ENCODE results near the gene MAD2L1BP. TPM values are rescaled to one million over a fixed set of nuclear protein-coding genes. Genes with fewer than 3 reads are reported as not detected.
A peak's percentile ranks its signal among the peaks of the same experiment; 100 is the strongest.

Gene MAD2L1BP
- total RNA-seq, 6 experiments from 2014 or later, result 23.6 to 26.7 (median 26.4) TPM

DNA sequence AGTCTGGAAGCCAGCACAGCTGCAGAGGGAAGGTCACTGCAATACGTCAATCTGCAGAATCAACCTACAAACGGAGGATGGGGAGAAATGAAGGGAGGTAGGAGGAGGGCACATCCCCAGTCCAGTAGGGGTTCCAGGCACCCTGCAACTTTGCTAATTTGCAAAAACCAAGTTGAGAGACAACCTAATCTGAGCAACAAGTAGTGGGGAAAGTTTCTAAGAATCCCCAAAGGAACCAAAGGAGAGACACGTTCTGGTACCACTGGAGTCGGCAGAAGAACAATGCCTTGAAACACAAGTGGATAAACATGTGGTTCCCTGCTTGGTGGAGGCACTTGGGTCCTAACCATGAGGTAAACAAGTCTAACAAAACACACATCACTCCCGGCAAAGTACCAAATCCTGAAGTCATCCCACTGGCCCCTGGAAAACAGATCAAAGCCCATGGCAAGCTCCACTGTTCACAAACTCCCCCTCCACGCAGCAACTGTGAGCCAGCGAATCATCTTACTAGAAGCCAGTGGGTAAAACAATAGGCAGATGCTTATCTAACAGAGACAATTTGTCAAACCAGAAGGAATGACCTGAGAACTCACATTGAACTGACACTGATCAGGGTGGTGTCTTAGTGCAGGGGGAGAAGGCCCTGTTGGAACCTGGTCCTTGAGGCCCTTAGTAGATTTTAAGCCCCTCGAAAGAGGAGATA is 47.2 kb downstream of the MAD2L1BP start:
- Mint-ChIP-seq H3K9me3 (no peaks in the 10 kb centered on the region), H3K27ac (no peak overlapping the region), H3K36me3 (ENCODE audit: low read depth) (peaks cover 19% of the 10 kb centered on the region), H3K4me3 (no peak overlapping the region), H3K4me1 (ENCODE audit: low read depth) (peaks cover 34% of the 10 kb centered on the region), H3K27me3 (ENCODE audit: insufficient read depth) (no peaks in the 10 kb centered on the region; the same call in 1 of the 2 replicates)
- TF ChIP-seq, protein P1, sequence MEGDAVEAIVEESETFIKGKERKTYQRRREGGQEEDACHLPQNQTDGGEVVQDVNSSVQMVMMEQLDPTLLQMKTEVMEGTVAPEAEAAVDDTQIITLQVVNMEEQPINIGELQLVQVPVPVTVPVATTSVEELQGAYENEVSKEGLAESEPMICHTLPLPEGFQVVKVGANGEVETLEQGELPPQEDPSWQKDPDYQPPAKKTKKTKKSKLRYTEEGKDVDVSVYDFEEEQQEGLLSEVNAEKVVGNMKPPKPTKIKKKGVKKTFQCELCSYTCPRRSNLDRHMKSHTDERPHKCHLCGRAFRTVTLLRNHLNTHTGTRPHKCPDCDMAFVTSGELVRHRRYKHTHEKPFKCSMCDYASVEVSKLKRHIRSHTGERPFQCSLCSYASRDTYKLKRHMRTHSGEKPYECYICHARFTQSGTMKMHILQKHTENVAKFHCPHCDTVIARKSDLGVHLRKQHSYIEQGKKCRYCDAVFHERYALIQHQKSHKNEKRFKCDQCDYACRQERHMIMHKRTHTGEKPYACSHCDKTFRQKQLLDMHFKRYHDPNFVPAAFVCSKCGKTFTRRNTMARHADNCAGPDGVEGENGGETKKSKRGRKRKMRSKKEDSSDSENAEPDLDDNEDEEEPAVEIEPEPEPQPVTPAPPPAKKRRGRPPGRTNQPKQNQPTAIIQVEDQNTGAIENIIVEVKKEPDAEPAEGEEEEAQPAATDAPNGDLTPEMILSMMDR (IDR thresholded peaks at IDR 0.05), result no peak
- DNase-seq, result no peak

DNA sequence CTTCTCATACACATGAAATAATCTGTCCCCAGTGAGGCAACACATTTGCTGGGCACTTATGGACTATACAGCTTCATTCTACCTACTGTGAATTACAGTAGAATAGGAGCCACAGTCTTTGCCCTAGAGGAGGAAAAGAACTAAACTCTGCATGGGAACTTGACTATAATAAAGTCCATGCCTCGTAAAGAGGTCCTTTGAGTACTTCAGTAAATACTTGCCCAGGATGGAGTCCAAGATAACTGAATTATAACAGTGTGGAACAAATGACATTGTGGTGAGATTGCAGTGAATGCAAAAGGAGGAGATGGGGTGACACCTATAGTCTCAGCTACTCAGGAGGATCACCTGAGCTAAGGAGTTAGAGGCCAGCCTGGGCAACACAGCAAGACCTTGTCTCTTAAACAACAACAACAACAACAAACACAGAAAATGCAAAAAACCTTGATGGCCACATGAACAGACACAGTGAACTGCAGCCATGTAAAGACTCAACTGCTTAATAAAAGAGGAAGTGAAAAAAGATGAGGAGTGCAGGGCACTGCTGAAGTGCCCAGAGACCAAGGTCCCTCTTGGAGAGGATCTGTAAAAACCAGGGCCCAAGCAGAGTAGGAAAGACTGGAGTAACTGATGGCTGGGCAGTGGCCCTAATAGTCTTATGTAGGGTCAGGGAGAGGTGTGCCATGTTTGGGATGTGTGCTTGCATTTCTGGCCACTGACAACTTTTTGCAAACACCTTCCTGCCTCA is 48.2 kb downstream of the MAD2L1BP start:
- Mint-ChIP-seq H3K4me1 (ENCODE audit: low read depth) (peaks cover 41% of the 10 kb centered on the region), H3K9me3 (no peaks in the 10 kb centered on the region), H3K27me3 (ENCODE audit: insufficient read depth) (no peaks in the 10 kb centered on the region; the same call in 1 of the 2 replicates), H3K36me3 (ENCODE audit: low read depth) (peaks cover 14% of the 10 kb centered on the region; the same call in 1 of the 2 replicates), H3K4me3 (no peak overlapping the region), H3K27ac (no peak overlapping the region)
- DNase-seq, result no peak
- TF ChIP-seq, protein P1 (IDR thresholded peaks at IDR 0.05), result no peak

DNA sequence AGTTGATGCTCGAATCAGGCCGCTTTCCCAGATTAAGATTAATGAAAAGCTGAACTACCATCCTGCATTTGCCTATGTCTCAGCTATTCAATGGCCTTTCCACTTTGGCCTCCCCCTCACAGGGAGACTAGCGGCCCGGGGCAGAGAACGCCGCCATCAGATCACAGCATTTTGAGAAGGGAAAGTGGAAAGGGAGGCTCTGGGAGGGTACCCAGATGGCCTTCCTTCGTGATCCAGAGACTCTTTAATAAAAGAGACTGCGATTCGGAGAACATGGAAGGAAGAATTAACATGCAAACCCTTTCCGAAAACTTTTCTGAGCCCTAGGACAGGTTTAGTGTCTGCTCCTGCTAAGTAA is 51.4 kb downstream of the MAD2L1BP start:
- Mint-ChIP-seq H3K27me3 (ENCODE audit: insufficient read depth) (no peaks in the 10 kb centered on the region; the same call in 1 of the 2 replicates), H3K4me1 (ENCODE audit: low read depth) (peaks cover 41% of the 10 kb centered on the region)

DNA sequence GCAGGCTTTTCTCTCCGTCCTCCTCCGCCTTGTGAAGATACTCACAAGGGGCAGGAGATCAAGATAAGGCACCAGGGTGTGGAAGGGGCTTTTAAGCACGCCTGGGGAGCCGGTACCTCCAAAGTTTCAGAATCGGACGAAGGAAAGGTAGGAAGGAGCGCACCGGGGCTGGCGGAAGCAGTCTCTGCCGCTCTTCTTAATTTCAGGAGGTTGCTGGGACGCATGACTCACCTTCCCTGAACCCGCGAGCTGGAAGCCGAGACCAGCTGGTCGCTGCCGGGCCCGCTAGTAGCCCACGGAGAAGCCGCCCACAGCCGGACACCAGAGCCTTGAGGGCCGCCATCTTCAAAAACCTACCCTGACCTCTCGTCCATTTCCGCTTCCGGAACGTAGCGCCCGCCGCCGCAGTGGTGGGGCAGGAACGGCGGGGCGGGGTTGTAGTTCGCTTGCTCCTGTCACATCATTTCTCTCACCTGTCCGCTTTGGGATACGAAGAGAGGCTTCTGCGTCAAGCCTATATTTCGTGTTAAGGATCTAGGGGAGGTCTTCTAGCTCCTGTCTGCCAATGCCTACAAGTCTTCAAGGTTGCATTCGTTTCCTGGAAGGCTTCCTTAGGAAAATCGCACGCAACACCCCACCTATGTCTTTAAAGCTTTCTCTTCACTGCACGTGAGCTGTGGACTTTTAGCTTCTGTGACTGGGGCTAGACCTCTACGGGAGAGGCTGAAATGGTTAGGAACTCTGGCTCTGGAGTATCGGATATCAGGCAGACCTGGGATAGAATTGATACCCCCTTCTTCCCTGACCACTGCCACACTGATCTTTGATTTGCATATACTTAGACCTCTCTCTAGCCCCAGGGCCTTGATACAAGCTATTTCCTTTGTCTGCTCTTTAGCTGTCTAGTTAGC is 52.1 kb downstream of the MAD2L1BP start, which contains the start of gene MRPS18A:
Gene MRPS18A (minus strand): TSS at position 355 of the 911 bp plus-strand sequence. CDS start 12 bp downstream, at position 343.
- TF ChIP-seq, protein P1 (IDR thresholded peaks at IDR 0.05), result no peak
- no peaks in the 10 kb centered on the region; the same call in 1 of the 2 replicates for H3K27me3 Mint-ChIP-seq (ENCODE audit: insufficient read depth)
- peak; percentile 78 for DNase-seq
- H3K36me3 Mint-ChIP-seq (ENCODE audit: low read depth), result peaks cover 10% of the 10 kb centered on the region; the same call in 1 of the 2 replicates
- peaks cover 38% of the 10 kb centered on the region for H3K4me1 Mint-ChIP-seq (ENCODE audit: low read depth)
- H3K9me3 Mint-ChIP-seq, result no peaks in the 10 kb centered on the region
- H3K4me3 Mint-ChIP-seq, result peak within 1 kb of the TSS; percentile 98
- peak within 1 kb of the TSS; percentile 91 for H3K27ac Mint-ChIP-seq

More for the DNA sequence above, 51.4 kb downstream of the MAD2L1BP start:
- Mint-ChIP-seq H3K4me3 (peak overlapping the region; percentile 98), H3K27ac (peak overlapping the region; percentile 91), H3K9me3 (no peaks in the 10 kb centered on the region), H3K36me3 (ENCODE audit: low read depth) (peaks cover 14% of the 10 kb centered on the region; the same call in 1 of the 2 replicates)
- TF ChIP-seq, protein P1 (IDR thresholded peaks at IDR 0.05), result no peak
- DNase-seq, result no peak

DNA sequence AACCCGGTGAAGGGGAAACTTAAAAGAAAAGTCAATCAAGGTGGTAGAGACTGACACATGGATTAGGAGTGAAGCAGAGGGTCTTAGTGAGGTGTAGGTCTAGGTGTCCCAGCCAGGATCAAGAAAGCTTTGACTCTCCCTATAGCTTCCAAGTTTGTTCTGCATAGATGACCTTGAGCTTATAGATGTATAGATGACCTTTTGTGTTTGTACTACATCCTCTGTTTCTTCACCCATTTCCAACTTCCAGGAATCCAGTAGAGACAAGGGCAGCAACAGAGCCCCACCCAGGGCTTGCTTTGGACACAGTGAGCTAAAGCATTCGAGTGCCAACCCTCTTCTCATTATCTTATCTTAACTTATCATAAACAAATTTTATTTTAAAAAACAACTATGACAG is 53.8 kb downstream of the MAD2L1BP start:
- H3K4me1 Mint-ChIP-seq (ENCODE audit: low read depth), result peaks cover 23% of the 10 kb centered on the region
- H3K27me3 Mint-ChIP-seq (ENCODE audit: insufficient read depth), result peaks cover 2% of the 10 kb centered on the region
- TF ChIP-seq, protein P1 (IDR thresholded peaks at IDR 0.05), result no peak
- H3K36me3 Mint-ChIP-seq (ENCODE audit: low read depth), result peaks cover 9% of the 10 kb centered on the region; the same call in 1 of the 2 replicates
- no peak for DNase-seq
- H3K9me3 Mint-ChIP-seq, result no peaks in the 10 kb centered on the region
- H3K27ac Mint-ChIP-seq, result no peak overlapping the region
- no peak overlapping the region for H3K4me3 Mint-ChIP-seq

All from HFFc6 (cell line).